Pancreas (tissue), 10 donors: ENCODE data around the gene FHIT. TPM values are rescaled to one million over a fixed set of nuclear protein-coding genes. Genes with fewer than 3 reads are reported as not detected.

Source experiments
- ATAC-seq, 4 donors: fragments of 200-7000 bp; cut with Tn5 transposase; one replicate each; pipeline versions ENCODE4 v1.8.0 to v1.9.1; 2020; ENCODE audit warnings: mild to moderate bottlenecking in 4 of 4, moderate library complexity in 4 of 4
- DNase-seq, 6 donors: peaks; one replicate each; pipeline ENCODE4 v3.0.0-alpha.2; 2020
- FAIRE-seq: peaks from 2 replicates; lab custom pipeline; 2012; peaks lifted over from hg19 to GRCh38; lab: Jason Lieb, UNC
- H3K27ac ChIP-seq, 4 donors: fragments of 200-600 bp; sonication (generic); 1 replicate in 3 of 4; 2 replicates in 1 of 4; pipeline versions ENCODE4 v1.5.0 to v1.8.0; 2020
- H3K27me3 ChIP-seq, 4 donors: fragments of 200-600 bp; one replicate each; pipeline ENCODE4 v1.8.0; 2021
- H3K36me3 ChIP-seq, 3 donors: fragments of 200-600 bp; sonication (generic) in 1 of 3; one replicate each; pipeline versions ENCODE4 v1.5.0 to v1.8.0; 2020 to 2021
- H3K4me1 ChIP-seq, 3 donors: fragments of 200-600 bp; one replicate each; pipeline ENCODE4 v1.8.0; 2021
- H3K4me3 ChIP-seq, 4 donors: fragments of 200-600 bp; sonication (generic) in 2 of 4; one replicate each; pipeline versions ENCODE4 v1.5.0 to v1.8.0; 2020 to 2021
- H3K9me3 ChIP-seq, 4 donors: fragments of 200-600 bp; one replicate each; pipeline ENCODE4 v1.8.0; 2021
- CTCF ChIP-seq, 4 donors: fragments of 200-600 bp; sonication (generic) in 3 of 4; IDR thresholded peaks; one replicate each; pipeline versions ENCODE4 v1.5.0 to v1.8.0; 2021; ENCODE audit warnings: antibody characterized with exemption in 4 of 4
- WGBS, 2 donors: extraction: QIAGEN DNeasy Blood & Tissue Kit; methylation state at CpG; one replicate each; pipeline ENCODE4 v1.1.7; 2013; 5-methylcytosine and 5-hydroxymethylcytosine counted together
- intact Hi-C, 3 donors: fragments of 100-400 bp; cut with DNase I; formaldehyde crosslinking; loops; one replicate each; pipeline versions ENCODE4 v1.11.1 to v1.14.2; 2022
- polyA plus RNA-seq, 2 donors: library from polyadenylated mRNA; stranded (reverse); fragments of 200-250 nt; gene quantifications; one replicate each; pipeline ENCODE4 v1.2.3, GENCODE V29; 2013
- total RNA-seq, 6 donors: library from RNA; stranded (reverse); fragmentation: NEBNext Ultra II Directional in 4 of 6; extraction: Animal tissue kit (Norgen Biotek cat#: 25700) in 4 of 6; gene quantifications; one replicate each; pipeline versions ENCODE4 v1.2.1 to v1.2.4, GENCODE V29; 2021 to 2023
- donor health status: healthy with polysubstance abuse.
- donor health status: DM: no; HTN: no; CAD: no; lungs with moderate emphysema.
- donor health status: DM: no; HTN: no; CAD: no.
- donor health status: control.
- donor health status: control.
- donor health status: Bipolar disorder and iron deficiency.
- donor health status: DM: yes; HTN: yes; CAD: no.
- donor health status: DM: no; HTN: no; CAD: no.
- donor health status: DM: no; HTN: no; CAD: no.
- donor health status: DM: yes; HTN: yes; CAD: no.

Gene FHIT
- total and polyA plus RNA-seq, 8 donors: 4.8 to 15.7 (median 8.0) TPM

- ATAC-seq (no peak), DNase-seq (no peak), FAIRE-seq (no peak)
- Histone ChIP-seq H3K27ac (no peak overlapping the region), H3K27me3 (no peaks in the 10 kb centered on the region), H3K4me1 (no peaks in the 10 kb centered on the region), H3K9me3 (no peaks in the 10 kb centered on the region), H3K4me3 (no peak overlapping the region), H3K36me3 (no peaks in the 10 kb centered on the region)
- TF ChIP-seq CTCF (IDR thresholded peaks at IDR 0.05): no peak
- intact Hi-C loops: no loop called here
These were observed 479.5 kb downstream of the FHIT start for GRCh38 chr3:60771766-60772165.

- DNase-seq (no peak), ATAC-seq (peak in 2 of 4 donors; percentile 64 to 72), FAIRE-seq (no peak)
- no peaks in the 10 kb centered on the region for H3K27me3 ChIP-seq
- WGBS, 2 donors: 50 to 76% methylated on average over 1 of the region's 1 CpG
- no peaks in the 10 kb centered on the region for H3K4me1 ChIP-seq
- no peak for TF ChIP-seq CTCF (IDR thresholded peaks at IDR 0.05)
- no peak overlapping the region for H3K27ac ChIP-seq
- no peaks in the 10 kb centered on the region for H3K36me3 ChIP-seq
- intact Hi-C loops: no loop called here
- H3K9me3 ChIP-seq: no peaks in the 10 kb centered on the region
- H3K4me3 ChIP-seq: no peak overlapping the region
These were observed 480.7 kb downstream of the FHIT start for GRCh38 chr3:60770532-60770931.

- Histone ChIP-seq H3K4me3 (no peak overlapping the region), H3K27ac (no peak overlapping the region), H3K27me3 (no peaks in the 10 kb centered on the region), H3K36me3 (no peaks in the 10 kb centered on the region), H3K9me3 (no peaks in the 10 kb centered on the region), H3K4me1 (no peaks in the 10 kb centered on the region)
- TF ChIP-seq CTCF (IDR thresholded peaks at IDR 0.05): no peak
- intact Hi-C loops: no loop called here
- ATAC-seq (no peak), FAIRE-seq (no peak), DNase-seq (no peak)
- whole genome bisulfite sequencing, 2 donors: 64 to 77% methylated on average over 3 of the region's 3 CpGs
These were observed 483.7 kb downstream of the FHIT start for GRCh38 chr3:60767536-60767935.

GRCh38 chr3:60765776-60766175 is 485.5 kb downstream of the FHIT start:
- ATAC-seq: no peak
- no peak for TF ChIP-seq CTCF (IDR thresholded peaks at IDR 0.05)
- no peak overlapping the region for H3K4me3 ChIP-seq
- DNase-seq: no peak
- H3K9me3 ChIP-seq: no peaks in the 10 kb centered on the region
- no peaks in the 10 kb centered on the region for H3K27me3 ChIP-seq
- H3K27ac ChIP-seq: no peak overlapping the region
- H3K36me3 ChIP-seq: no peaks in the 10 kb centered on the region
- no peak for FAIRE-seq
- no peaks in the 10 kb centered on the region for H3K4me1 ChIP-seq
- intact Hi-C loops: no loop called here
- WGBS, 2 donors: 85 to 97% methylated on average over 3 of the region's 3 CpGs

- DNase-seq (no peak), FAIRE-seq (no peak), ATAC-seq (no peak)
- Histone ChIP-seq H3K27me3 (no peaks in the 10 kb centered on the region), H3K9me3 (no peaks in the 10 kb centered on the region), H3K4me3 (no peak overlapping the region), H3K36me3 (no peaks in the 10 kb centered on the region), H3K4me1 (no peaks in the 10 kb centered on the region), H3K27ac (no peak overlapping the region)
- TF ChIP-seq CTCF (IDR thresholded peaks at IDR 0.05): no peak
- 96 to 98% methylated on average over 2 of the region's 2 CpGs for WGBS, 2 donors
- intact Hi-C loops: no loop called here
These were observed 486.4 kb downstream of the FHIT start for GRCh38 chr3:60764870-60765269.
